VCaP (cell line): ENCODE measurements around the gene TENM3.

ENCODE experiments used
- H3K27ac ChIP-seq: fragments of 450-650 bp; 2 replicates; pipeline ENCODE4 v1.5.1; 2017
- CTCF ChIP-seq: fragments of 450-650 bp; conservative IDR thresholded peaks from 2 replicates; pipeline ENCODE4 v1.5.1; 2017; ENCODE audit warnings: mild to moderate bottlenecking, moderate library complexity

TENM3 gene

GRCh38 chr4:182495645-182496385 lies 252.6 kb downstream of the TENM3 start:
- no peak overlapping the region for H3K27ac ChIP-seq
- no peak for TF ChIP-seq CTCF

- no peak for TF ChIP-seq CTCF
- no peak overlapping the region for H3K27ac ChIP-seq
Measured at GRCh38 chr4:182496408-182496807, 253.2 kb downstream of the TENM3 start.

- H3K27ac ChIP-seq: no peak overlapping the region
- no peak for TF ChIP-seq CTCF
Measured at GRCh38 chr4:182502064-182502463, 258.9 kb downstream of the TENM3 start.

GRCh38 chr4:182504463-182504862 lies 261.3 kb downstream of the TENM3 start:
- no peak for TF ChIP-seq CTCF
- H3K27ac ChIP-seq: no peak overlapping the region

- no peak for TF ChIP-seq CTCF
- no peak overlapping the region for H3K27ac ChIP-seq
Measured at GRCh38 chr4:182507805-182508204, 264.6 kb downstream of the TENM3 start.

GRCh38 chr4:182510836-182511235 lies 267.6 kb downstream of the TENM3 start:
- H3K27ac ChIP-seq: no peak overlapping the region
- TF ChIP-seq CTCF: no peak

- TF ChIP-seq CTCF: no peak
- no peak overlapping the region for H3K27ac ChIP-seq
Measured at GRCh38 chr4:182513587-182514291, 270.5 kb downstream of the TENM3 start.
